ENCODE results near the gene TRAF7. TPM values are rescaled to one million over a fixed set of nuclear protein-coding genes. Genes with fewer than 3 reads are reported as not detected.
A peak's percentile ranks its signal among the peaks of the same experiment; 100 is the strongest.

The TRAF7 gene
- total and polyA plus RNA-seq, 2 donors (not counting 1 experiment from before 2014, with no cell fraction given): 46.1 to 50.9 TPM

DNA sequence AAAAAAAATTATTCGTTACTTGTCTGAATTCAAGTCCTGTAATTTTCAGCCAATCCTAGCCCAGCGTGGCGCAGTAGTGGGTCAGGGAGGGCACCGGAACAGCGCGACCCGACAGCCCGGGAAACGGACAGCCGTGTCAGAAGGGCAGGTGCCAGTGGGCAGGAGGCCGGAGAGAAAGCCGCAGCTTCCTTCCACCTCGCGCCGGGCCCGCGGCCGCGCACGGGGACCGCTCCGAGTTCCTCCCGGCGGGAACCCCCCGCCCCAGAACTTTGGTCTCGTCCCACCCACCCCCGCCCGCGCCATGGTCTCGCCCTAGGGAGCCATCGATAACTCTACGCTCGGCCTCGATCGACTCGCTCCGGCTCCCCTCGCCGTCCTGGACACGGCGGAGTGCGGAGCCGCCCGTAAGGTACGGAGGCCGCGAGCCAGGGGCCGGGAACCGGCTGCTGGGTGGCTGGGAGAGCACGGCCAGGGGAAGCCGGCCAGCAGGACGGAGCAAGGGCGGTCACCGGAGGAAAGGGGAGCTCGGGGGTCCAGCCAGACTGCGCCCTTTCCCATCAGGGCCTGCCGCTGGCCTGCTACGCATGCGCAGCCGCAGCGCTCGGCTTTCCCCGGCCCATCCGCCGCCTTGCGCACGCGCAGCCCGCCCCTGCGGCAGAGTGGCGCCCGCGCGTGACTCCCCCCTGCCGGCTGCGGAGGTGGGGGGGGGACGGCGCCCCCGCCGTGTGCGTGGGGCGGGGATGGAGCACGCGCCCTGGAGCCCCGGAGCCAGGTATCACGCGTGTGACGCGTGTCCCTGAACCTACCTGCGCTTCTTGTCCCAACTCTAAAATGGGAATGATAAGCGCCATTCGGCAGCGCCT, 49.8 kb downstream of the TRAF7 start, which contains the start of gene MLST8:
TSS of gene MLST8 (plus strand) at position 351 of the 863 bp plus-strand sequence. CDS start 632 bp downstream, outside the sequence.
- H3K27me3 ChIP-seq (replicated peaks in 1 of 4; ENCODE audit: control extremely low read depth in 1 of 4, control insufficient read depth in 3 of 4, insufficient read depth in 4 of 4, low read length in 3 of 4): no peaks in the 10 kb centered on the region
- Mint-ChIP-seq H3K4me3 (peak within 1 kb of the TSS; percentile 87), H3K9me3 (ENCODE audit: insufficient read depth) (no peaks in the 10 kb centered on the region), H3K27ac (peak within 1 kb of the TSS; percentile 94), H3K4me1 (peaks cover 21% of the 10 kb centered on the region), H3K27me3 (peaks cover 3% of the 10 kb centered on the region)
- ATAC-seq (ENCODE audit: low read depth) (peak; percentile 90), DNase-seq (peak; percentile 98)
- peaks cover 12 to 22% of the 10 kb centered on the region in 2 donors for H3K4me1 ChIP-seq (ENCODE audit: control insufficient read depth in 2 of 2, insufficient read depth in 2 of 2, low read length in 2 of 2)
- TF ChIP-seq CTCF (IDR thresholded peaks at IDR 0.05): peak; percentile 32
- TF ChIP-seq EZH2 (IDR thresholded peaks at IDR 0.05; ENCODE audit: borderline replicate concordance, insufficient read depth, low read depth, low read length, poor library complexity, severe bottlenecking): no peak
- H2AFZ ChIP-seq (ENCODE audit: insufficient read depth, low read depth, low read length, poor library complexity, severe bottlenecking): peak within 1 kb of the TSS; percentile 95
- H3K27ac ChIP-seq (ENCODE audit: low read length in 2 of 2): peak within 1 kb of the TSS; percentile 86 to 89
- under 1% methylated on average over 76 of the region's 93 CpGs for WGBS (ENCODE audit: insufficient coverage)
- H3K9ac ChIP-seq (ENCODE audit: low read length): peak within 1 kb of the TSS; percentile 88
- CTCF ChIA-PET: interaction anchor here (1.0 to 3.4 kb wide), 4 partner anchors 10 to 50 kb away, joined by 3 to 20 read pairs (median 4); partner anchors contain the start of genes ECI1 and TRAF7
- H4K20me1 ChIP-seq (ENCODE audit: control insufficient read depth, insufficient read depth, low read length, poor library complexity, severe bottlenecking): no peaks in the 10 kb centered on the region
- intact Hi-C loops (cut with micrococcal nuclease): loop anchor here (1.0 to 2.0 kb wide), 6 partner anchors 10 to 308 kb away; partner anchors contain the start of genes ATP6V0C, E4F1, ECI1 and RNPS1
- peaks cover 22% of the 10 kb centered on the region for H3K79me2 ChIP-seq (ENCODE audit: control insufficient read depth, insufficient read depth, low read length)
- H3K9me3 ChIP-seq (ENCODE audit: control extremely low read depth in 1 of 3, control insufficient read depth in 2 of 3, insufficient read depth in 1 of 3, low read length in 2 of 3): no peaks in the 10 kb centered on the region
- POLR2A ChIA-PET: interaction anchor here (0.6 to 2.2 kb wide), 9 partner anchors 11 to 1793 kb away, joined by 3 to 16 read pairs (median 6); partner anchors contain the start of genes ECI1, FLYWCH2, RNPS1 and TRAF7
- peak within 1 kb of the TSS; percentile 73 to 94 (median 76) for H3K4me3 ChIP-seq (ENCODE audit: control extremely low read depth in 1 of 5, extremely low read depth in 1 of 5, insufficient read depth in 1 of 5, low read depth in 2 of 5, low read length in 4 of 5)
- peaks cover 0 to 32% of the 10 kb centered on the region in 2 experiments for H3K36me3 ChIP-seq (replicated peaks in 1 of 2; ENCODE audit: control extremely low read depth in 1 of 2, control insufficient read depth in 1 of 2, extremely low read depth in 1 of 2, insufficient read depth in 2 of 2, low read length in 1 of 2)
- H3K4me2 ChIP-seq (replicated peaks; ENCODE audit: low read depth, low read length, poor library complexity, severe bottlenecking): peak within 1 kb of the TSS; percentile 97
